Measurements from ENCODE around the gene NIPBL. TPM values are rescaled to one million over a fixed set of nuclear protein-coding genes. Genes with fewer than 3 reads are reported as not detected.

NIPBL gene
- total RNA-seq, 1 donor from 2014 or later = 67.9 TPM

- no peak overlapping the region for H3K4me3 ChIP-seq
- peaks cover 44% of the 10 kb centered on the region for H4K20me1 ChIP-seq (ENCODE audit: low read depth)
- H3K27me3 Mint-ChIP-seq (ENCODE audit: insufficient read depth, low read depth) = no peaks in the 10 kb centered on the region
- no peaks in the 10 kb centered on the region for H3K4me1 ChIP-seq
- no peak overlapping the region for H3K27ac ChIP-seq
- TF ChIP-seq EZH2 (IDR thresholded peaks at IDR 0.05) (no peak), CTCF (IDR thresholded peaks at IDR 0.05) (no peak), EZH2phosphoT487 (IDR thresholded peaks at IDR 0.05) (no peak)
- no peak overlapping the region for H3K4me2 ChIP-seq
- H3K9me3 Mint-ChIP-seq = peaks cover 55% of the 10 kb centered on the region
- H3K27me3 ChIP-seq = no peaks in the 10 kb centered on the region
- no peak for DNase-seq (ENCODE audit: low spot score)
- H3K36me3 Mint-ChIP-seq = peaks cover 51% of the 10 kb centered on the region
- H3K4me3 Mint-ChIP-seq = no peak overlapping the region
- H3K27ac Mint-ChIP-seq = no peak overlapping the region
- H3K4me1 Mint-ChIP-seq = no peaks in the 10 kb centered on the region
- peaks cover 11% of the 10 kb centered on the region for H3K36me3 ChIP-seq
- H3K79me2 ChIP-seq (ENCODE audit: low read depth) = peaks cover 97% of the 10 kb centered on the region
- H3F3A ChIP-seq (ENCODE audit: low read depth) = no peaks in the 10 kb centered on the region
- H3K9me3 ChIP-seq (ENCODE audit: low read depth) = no peaks in the 10 kb centered on the region
- H2AFZ ChIP-seq (replicated peaks) = no peak overlapping the region
- H3K9ac ChIP-seq = no peak overlapping the region
These were observed 18.4 kb downstream of the NIPBL start for GRCh38 chr5:36894954-36895353.

- Histone ChIP-seq H2AFZ (replicated peaks) (no peak overlapping the region), H3K4me2 (no peak overlapping the region), H3K27me3 (no peaks in the 10 kb centered on the region), H3K27ac (no peak overlapping the region), H3K9ac (no peak overlapping the region), H3K4me1 (no peaks in the 10 kb centered on the region), H3K36me3 (peaks cover 10% of the 10 kb centered on the region), H4K20me1 (ENCODE audit: low read depth) (peaks cover 44% of the 10 kb centered on the region), H3K9me3 (ENCODE audit: low read depth) (no peaks in the 10 kb centered on the region), H3K4me3 (no peak overlapping the region), H3F3A (ENCODE audit: low read depth) (no peaks in the 10 kb centered on the region), H3K79me2 (ENCODE audit: low read depth) (peaks cover 97% of the 10 kb centered on the region)
- Mint-ChIP-seq H3K4me1 (no peaks in the 10 kb centered on the region), H3K9me3 (peaks cover 57% of the 10 kb centered on the region), H3K4me3 (no peak overlapping the region), H3K36me3 (peaks cover 51% of the 10 kb centered on the region), H3K27me3 (ENCODE audit: insufficient read depth, low read depth) (no peaks in the 10 kb centered on the region), H3K27ac (no peak overlapping the region)
- no peak for DNase-seq (ENCODE audit: low spot score)
- no peak for TF ChIP-seq EZH2 (IDR thresholded peaks at IDR 0.05)
- TF ChIP-seq EZH2phosphoT487 (IDR thresholded peaks at IDR 0.05) = no peak
- TF ChIP-seq CTCF (IDR thresholded peaks at IDR 0.05) = no peak
These were observed 19.9 kb downstream of the NIPBL start for GRCh38 chr5:36896476-36896875.

DNA sequence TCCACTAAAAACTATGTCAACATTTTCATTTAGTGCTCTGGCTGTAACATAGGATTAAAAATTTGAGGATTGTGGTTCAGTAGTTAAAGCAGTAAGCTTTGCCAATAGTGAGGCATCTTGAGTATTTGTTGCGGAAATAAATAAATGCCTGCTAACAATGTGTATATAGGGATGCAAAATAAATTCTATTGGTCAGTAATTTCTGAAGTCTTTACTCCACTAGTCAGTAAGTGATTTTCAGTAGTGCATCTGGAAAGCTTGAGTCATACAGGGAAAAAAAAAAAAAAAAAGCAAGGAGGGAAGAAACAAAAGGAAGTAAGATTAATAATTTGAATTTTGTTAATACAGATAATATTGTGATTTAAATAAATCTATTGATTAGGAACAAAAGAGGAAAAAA lies 21.0 kb downstream of the NIPBL start:
- no peaks in the 10 kb centered on the region for H3F3A ChIP-seq (ENCODE audit: low read depth)
- peaks cover 100% of the 10 kb centered on the region for H3K79me2 ChIP-seq (ENCODE audit: low read depth)
- no peaks in the 10 kb centered on the region for H3K4me1 Mint-ChIP-seq
- H3K9me3 ChIP-seq (ENCODE audit: low read depth) = peaks cover 9% of the 10 kb centered on the region
- no peak overlapping the region for H3K4me3 ChIP-seq
- H3K9me3 Mint-ChIP-seq = peaks cover 59% of the 10 kb centered on the region
- H3K36me3 Mint-ChIP-seq = peaks cover 52% of the 10 kb centered on the region
- no peaks in the 10 kb centered on the region for H3K27me3 Mint-ChIP-seq (ENCODE audit: insufficient read depth, low read depth)
- no peaks in the 10 kb centered on the region for H3K27me3 ChIP-seq
- H3K27ac Mint-ChIP-seq = no peak overlapping the region
- DNase-seq (ENCODE audit: low spot score) = no peak
- H3K36me3 ChIP-seq = peaks cover 9% of the 10 kb centered on the region
- TF ChIP-seq EZH2phosphoT487 (IDR thresholded peaks at IDR 0.05) = no peak
- TF ChIP-seq EZH2 (IDR thresholded peaks at IDR 0.05) = no peak
- TF ChIP-seq CTCF (IDR thresholded peaks at IDR 0.05) = no peak
- no peak overlapping the region for H3K27ac ChIP-seq
- H3K4me1 ChIP-seq = no peaks in the 10 kb centered on the region
- no peak overlapping the region for H3K9ac ChIP-seq
- H2AFZ ChIP-seq (replicated peaks) = no peak overlapping the region
- peaks cover 44% of the 10 kb centered on the region for H4K20me1 ChIP-seq (ENCODE audit: low read depth)
- no peak overlapping the region for H3K4me2 ChIP-seq
- no peak overlapping the region for H3K4me3 Mint-ChIP-seq
